A549 (cell line): ENCODE data around the gene KLHL35. TPM values are rescaled to one million over a fixed set of nuclear protein-coding genes. Genes with fewer than 3 reads are reported as not detected.
A peak's percentile ranks its signal among the peaks of the same experiment; 100 is the strongest.

Experiments
- ATAC-seq, 2 experiments: fragments of 200-7000 bp in 1 of 2; fragments of >200 bp in 1 of 2; cut with Nextera tagmentation in 1 of 2; cut with Tn5 transposase in 1 of 2; 3 replicates each; pipeline versions ENCODE4 v1.8.0 to v1.9.1; 2018 to 2020; ENCODE audit warnings: mild to moderate bottlenecking in 1 of 2, moderate library complexity in 1 of 2
- CTCF ChIA-PET: fragments of 300-600 bp; sonication (Branson Sonifier 250); formaldehyde crosslinking; extraction: SDS; loops from one replicate; lab custom pipeline; 2021; ENCODE audit warnings: antibody characterized with exemption, inconsistent platforms; lab: Yijun Ruan, JAX
- POLR2A ChIA-PET: fragments of 350-600 bp; formaldehyde crosslinking; extraction: SDS; loops from one replicate; lab custom pipeline; 2021; ENCODE audit warnings: antibody characterized with exemption, inconsistent platforms; lab: Yijun Ruan, JAX
- DNase-seq, 2 experiments: peaks; one replicate each; pipeline versions ENCODE4 v3.0.0 to v3.0.0-alpha.2; 2011 to 2016; ENCODE audit warnings: low read depth in 1 of 2, low spot score in 1 of 2
- FAIRE-seq: peaks from 2 replicates; lab custom pipeline; 2011; peaks lifted over from hg19 to GRCh38; lab: Jason Lieb, UNC
- H3K27ac ChIP-seq, 2 experiments: fragments of >200 bp; sonication (Bioruptor Twin); formaldehyde crosslinking; 3 replicates each; pipeline ENCODE4 v1.5.1; 2016 to 2017
- H3K4me1 ChIP-seq: fragments of >200 bp; sonication (Bioruptor Twin); formaldehyde crosslinking; 3 replicates; pipeline ENCODE4 v1.6.1; 2016
- H3K4me2 ChIP-seq: fragments of >200 bp; sonication (Bioruptor Twin); formaldehyde crosslinking; 3 replicates; pipeline ENCODE4 v1.6.1; 2016
- H3K4me3 ChIP-seq: fragments of >200 bp; sonication (Bioruptor Twin); formaldehyde crosslinking; 3 replicates; pipeline ENCODE4 v1.5.1; 2016
- H3K9me3 ChIP-seq: fragments of >200 bp; sonication (Bioruptor Twin); formaldehyde crosslinking; 3 replicates; pipeline ENCODE4 v1.6.1; 2016
- CBX2 ChIP-seq: fragments of 200-600 bp; sonication (generic); IDR thresholded peaks from 2 replicates; pipeline ENCODE4 v1.6.1; 2016; ENCODE audit warnings: low read depth, mild to moderate bottlenecking, borderline replicate concordance
- CBX8 ChIP-seq: fragments of 200-600 bp; sonication (generic); IDR thresholded peaks from 2 replicates; pipeline ENCODE4 v1.6.1; 2016
- CHD2 ChIP-seq: fragments of 150-350 bp; IDR thresholded peaks from 2 replicates; pipeline ENCODE4 v1.6.1; 2014; ENCODE audit warnings: low read length; ENCODE audit not compliant: partially characterized antibody
- ESRRA ChIP-seq: fragments of 150-350 bp; IDR thresholded peaks from 2 replicates; pipeline ENCODE4 v1.6.1; 2014; ENCODE audit warnings: mild to moderate bottlenecking, low read length, borderline replicate concordance
- GATA3 ChIP-seq: IDR thresholded peaks from 2 replicates; pipeline ENCODE4 v1.6.1; 2012; ENCODE audit warnings: borderline replicate concordance
- HDAC2 ChIP-seq: fragments of 200-600 bp; sonication (generic); IDR thresholded peaks from 2 replicates; pipeline ENCODE4 v1.6.1; 2016
- HEYL ChIP-seq: fragments of 250-450 bp; sonication (Bioruptor Pico); IDR thresholded peaks from 2 replicates; pipeline ENCODE4 v1.8.0; 2021; ENCODE audit warnings: mild to moderate bottlenecking, moderate library complexity
- JUNB ChIP-seq: fragments of >200 bp; sonication (Bioruptor Twin); formaldehyde crosslinking; IDR thresholded peaks from 2 replicates; pipeline ENCODE4 v1.6.1; 2016
- MYC ChIP-seq: IDR thresholded peaks from 2 replicates; pipeline ENCODE4 v1.6.1; 2012; ENCODE audit warnings: mild to moderate bottlenecking, inconsistent platforms, low read length, improper control_type of control experiment, borderline replicate concordance
- NFE2L2 ChIP-seq: fragments of 150-350 bp; conservative IDR thresholded peaks from 2 replicates; pipeline ENCODE4 v1.6.1; 2014; ENCODE audit warnings: low read length
- NR3C1 ChIP-seq: fragments of >200 bp; sonication (Bioruptor Twin); formaldehyde crosslinking; IDR thresholded peaks from 3 replicates; pipeline ENCODE4 v1.6.1; 2017
- RARB ChIP-seq: fragments of 250-450 bp; sonication (Bioruptor Pico); IDR thresholded peaks from 2 replicates; pipeline ENCODE4 v1.8.0; 2021; ENCODE audit warnings: mild to moderate bottlenecking, moderate library complexity
- REST ChIP-seq: fragments of 200-600 bp; sonication (generic); IDR thresholded peaks from 2 replicates; pipeline ENCODE4 v1.6.1; 2016; ENCODE audit warnings: antibody characterized with exemption, mild to moderate bottlenecking, moderate library complexity
- RFX5 ChIP-seq: fragments of 450-650 bp; IDR thresholded peaks from 2 replicates; pipeline ENCODE4 v1.7.1; 2014; ENCODE audit warnings: antibody characterized with exemption, mild to moderate bottlenecking, moderate library complexity
- RNF2 ChIP-seq: fragments of 200-600 bp; sonication (generic); IDR thresholded peaks from 2 replicates; pipeline ENCODE4 v1.6.1; 2016; ENCODE audit warnings: low read depth, mild to moderate bottlenecking, antibody characterized with exemption, moderate library complexity, borderline replicate concordance
- SREBF2 ChIP-seq: fragments of 450-650 bp; IDR thresholded peaks from 2 replicates; pipeline ENCODE4 v1.6.1; 2014; ENCODE audit warnings: mild to moderate bottlenecking, moderate library complexity
- TP53 ChIP-seq: fragments of 250-450 bp; sonication (Bioruptor Pico); IDR thresholded peaks from 2 replicates; pipeline ENCODE4 v1.5.0; 2021; ENCODE audit warnings: mild to moderate bottlenecking, moderate library complexity
- ZC3H11A ChIP-seq: fragments of 450-650 bp; IDR thresholded peaks from 2 replicates; pipeline ENCODE4 v1.6.1; 2014; ENCODE audit warnings: antibody characterized with exemption, mild to moderate bottlenecking
- ZSCAN20 ChIP-seq: fragments of 250-450 bp; sonication (Bioruptor Pico); IDR thresholded peaks from 2 replicates; pipeline ENCODE4 v1.8.0; 2022; ENCODE audit warnings: mild to moderate bottlenecking, moderate library complexity
- WGBS: methylation state at CpG from one replicate; pipeline ENCODE4 v1.1.6; 2017; ENCODE audit errors: missing lambda C conversion rate; 5-methylcytosine and 5-hydroxymethylcytosine counted together
- polyA plus RNA-seq, 4 experiments: library from polyadenylated mRNA; depleted of rRNA in 3 of 4; stranded (reverse); fragments of >200 nt; fragmentation: RNase III in 1 of 4; extraction: RNeasy Plus Mini Kit Qiagen cat#74134 plus additional on column Dnase treatment in 1 of 4; gene quantifications; 2 replicates in 3 of 4; 3 replicates in 1 of 4; pipeline ENCODE4 v1.2.3, GENCODE V29; 2011 to 2017
- TF ChIP-seq, protein P1 (sequence below): fragments of 250-450 bp; sonication (Bioruptor Pico); IDR thresholded peaks from 2 replicates; pipeline ENCODE4 v1.5.0; 2021; ENCODE audit warnings: mild to moderate bottlenecking, moderate library complexity, borderline replicate concordance
- TF ChIP-seq, protein P2 (sequence below): fragments of >200 bp; sonication (Bioruptor Twin); formaldehyde crosslinking; IDR thresholded peaks from 2 replicates; pipeline ENCODE4 v1.6.1; 2016
- TF ChIP-seq, protein P3 (sequence below): IDR thresholded peaks from 2 replicates; pipeline ENCODE4 v1.6.1; 2012

The KLHL35 gene
- polyA plus RNA-seq, 2 of the 4 experiments (the other 2 are of a cell fraction), result 0.56 to 1.0 TPM

DNA sequence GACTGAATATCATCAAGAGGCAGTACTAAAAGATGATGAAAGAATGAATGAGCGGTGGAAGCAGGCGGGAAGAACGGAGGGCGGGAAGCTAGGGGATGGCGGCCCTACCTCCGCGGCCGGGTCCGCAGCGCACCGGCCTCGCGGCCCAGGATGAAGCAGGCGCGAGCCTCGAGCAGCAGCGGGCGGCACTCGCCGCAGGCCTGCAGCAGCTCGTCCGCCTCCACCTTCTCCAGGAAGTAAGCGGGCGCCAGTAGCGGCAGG, 3.4 kb downstream of the KLHL35 start:
- H3K4me1 ChIP-seq, result peaks cover 8% of the 10 kb centered on the region; the same call in 1 of the 3 replicates
- CTCF ChIA-PET, result interaction anchor here (0.8 to 16.5 kb wide), 11 partner anchors 9 to 103 kb away, joined by 3 to 231 read pairs (median 7); partner anchors contain the start of gene RPS3
- H3K4me3 ChIP-seq, result peak overlapping the region; percentile 45
- 92% methylated on average over 25 of the region's 25 CpGs for WGBS
- ATAC-seq (no peak), DNase-seq (no peak), FAIRE-seq (no peak)
- POLR2A ChIA-PET, result interaction anchor here (1.0 kb wide), 1 partner anchor 11 kb away, joined by 3 read pairs; no protein-coding TSS in a partner anchor
- H3K27ac ChIP-seq, result peak overlapping the region; percentile 65 to 93
- TF ChIP-seq HDAC2 (no peak), TP53 (CRISPR knock-in tag) (no peak), HEYL (no peak), CBX2 (no peak), SREBF2 (no peak), NFE2L2 (no peak), RARB (no peak), RNF2 (no peak), ZC3H11A (no peak), CHD2 (no peak), CBX8 (no peak), JUNB (no peak), REST (no peak), MYC (no peak)
- TF ChIP-seq, protein P1, sequence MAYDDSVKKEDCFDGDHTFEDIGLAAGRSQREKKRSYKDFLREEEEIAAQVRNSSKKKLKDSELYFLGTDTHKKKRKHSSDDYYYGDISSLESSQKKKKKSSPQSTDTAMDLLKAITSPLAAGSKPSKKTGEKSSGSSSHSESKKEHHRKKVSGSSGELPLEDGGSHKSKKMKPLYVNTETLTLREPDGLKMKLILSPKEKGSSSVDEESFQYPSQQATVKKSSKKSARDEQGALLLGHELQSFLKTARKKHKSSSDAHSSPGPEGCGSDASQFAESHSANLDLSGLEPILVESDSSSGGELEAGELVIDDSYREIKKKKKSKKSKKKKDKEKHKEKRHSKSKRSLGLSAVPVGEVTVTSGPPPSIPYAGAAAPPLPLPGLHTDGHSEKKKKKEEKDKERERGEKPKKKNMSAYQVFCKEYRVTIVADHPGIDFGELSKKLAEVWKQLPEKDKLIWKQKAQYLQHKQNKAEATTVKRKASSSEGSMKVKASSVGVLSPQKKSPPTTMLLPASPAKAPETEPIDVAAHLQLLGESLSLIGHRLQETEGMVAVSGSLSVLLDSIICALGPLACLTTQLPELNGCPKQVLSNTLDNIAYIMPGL (CRISPR knock-in tag), result no peak
- TF ChIP-seq, protein P2, sequence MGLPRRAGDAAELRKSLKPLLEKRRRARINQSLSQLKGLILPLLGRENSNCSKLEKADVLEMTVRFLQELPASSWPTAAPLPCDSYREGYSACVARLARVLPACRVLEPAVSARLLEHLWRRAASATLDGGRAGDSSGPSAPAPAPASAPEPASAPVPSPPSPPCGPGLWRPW, result no peak
- TF ChIP-seq, protein P3, sequence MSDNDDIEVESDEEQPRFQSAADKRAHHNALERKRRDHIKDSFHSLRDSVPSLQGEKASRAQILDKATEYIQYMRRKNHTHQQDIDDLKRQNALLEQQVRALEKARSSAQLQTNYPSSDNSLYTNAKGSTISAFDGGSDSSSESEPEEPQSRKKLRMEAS, result no peak
- peak overlapping the region; percentile 81 for H3K4me2 ChIP-seq
- H3K9me3 ChIP-seq, result peaks cover 6% of the 10 kb centered on the region; the same call in 2 of the 3 replicates

DNA sequence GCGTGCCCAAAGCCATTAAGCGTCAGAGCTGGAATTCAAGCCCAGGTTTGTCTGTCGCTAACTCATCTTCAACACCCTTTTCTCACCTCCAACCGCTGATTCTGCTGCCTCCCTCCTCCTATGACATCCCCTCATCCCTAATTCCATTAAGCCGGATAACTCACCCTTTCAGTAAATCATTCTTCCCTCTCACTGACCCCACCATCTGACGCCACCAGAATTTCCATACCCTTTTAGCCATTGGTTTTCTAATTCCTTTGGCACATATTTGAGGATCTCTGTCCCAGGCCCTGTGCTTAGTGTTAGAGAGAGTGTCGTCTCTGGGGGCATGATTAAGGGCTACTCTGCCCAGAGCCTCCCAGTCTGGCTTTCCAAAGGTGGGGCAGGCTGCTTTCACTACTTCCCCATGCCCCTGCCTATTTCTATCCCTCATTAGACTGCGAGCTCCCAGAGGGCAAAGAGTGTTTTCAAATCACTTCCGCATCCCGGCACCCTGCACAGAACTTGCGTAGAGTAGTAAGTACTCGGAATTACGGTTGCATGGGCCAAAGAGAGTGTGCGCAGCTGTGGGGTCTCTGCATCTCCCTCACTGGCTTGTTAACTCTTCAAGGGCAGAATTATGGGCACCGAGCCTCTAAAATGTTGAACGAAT, 3.9 kb downstream of the KLHL35 start:
- DNase-seq (no peak), FAIRE-seq (no peak), ATAC-seq (no peak)
- Histone ChIP-seq H3K4me1 (peaks cover 12% of the 10 kb centered on the region; the same call in 1 of the 3 replicates), H3K27ac (peak overlapping the region in 1 of 2 experiments; percentile 93; a peak in 4 of 6 replicates), H3K4me3 (no peak overlapping the region), H3K4me2 (no peak overlapping the region), H3K9me3 (peaks cover 6% of the 10 kb centered on the region; the same call in 2 of the 3 replicates)
- WGBS, result 97% methylated on average over 16 of the region's 16 CpGs
- CTCF ChIA-PET, result interaction anchor here (0.8 to 16.5 kb wide), 12 partner anchors 10 to 103 kb away, joined by 3 to 231 read pairs (median 6); partner anchors contain the start of gene RPS3
- POLR2A ChIA-PET, result no interaction called here
- TF ChIP-seq ESRRA, result no peak
- no peak for TF ChIP-seq ZSCAN20
- TF ChIP-seq RARB, result no peak
- TF ChIP-seq GATA3, result no peak
- TF ChIP-seq RFX5, result no peak
- no peak for TF ChIP-seq NR3C1
- no peak for TF ChIP-seq TP53 (CRISPR knock-in tag)
